ENCODE data around the gene OLFML2B.

OLFML2B gene

DNA sequence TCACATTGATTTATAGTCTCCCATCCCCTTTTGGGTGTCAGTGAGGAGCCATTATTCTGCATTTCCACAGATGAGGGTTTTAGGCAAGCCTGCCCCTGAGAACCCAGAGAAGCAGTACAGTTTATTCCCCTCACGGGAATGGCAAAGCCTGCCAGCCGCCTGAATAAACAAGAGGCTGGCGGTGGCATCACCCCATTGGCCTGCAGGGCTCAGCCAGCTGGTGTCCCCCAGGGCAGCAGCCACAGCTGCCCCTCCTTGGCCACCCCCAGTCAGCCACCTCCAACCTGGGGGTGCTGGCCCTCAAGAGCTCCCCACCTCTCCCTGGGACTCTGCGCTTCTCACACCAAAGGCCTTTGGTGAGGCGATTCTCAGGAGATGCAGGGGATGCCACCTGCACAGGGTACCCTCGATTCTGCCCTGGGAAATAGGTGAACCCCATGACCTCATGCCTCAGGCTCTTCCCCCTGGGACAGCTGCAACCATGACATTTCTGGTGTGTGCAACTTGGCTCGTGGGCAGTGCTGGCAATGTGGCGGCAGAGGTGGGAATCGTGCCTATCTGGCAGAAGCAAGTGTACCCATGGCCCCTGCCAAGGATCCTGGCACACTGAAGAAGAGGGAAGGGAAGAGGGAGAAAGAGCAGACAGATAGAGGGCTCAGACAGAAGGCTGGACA, 14.0 kb downstream of the OLFML2B start:
- no peaks in the 10 kb centered on the region for H3K27me3 ChIP-seq

DNA sequence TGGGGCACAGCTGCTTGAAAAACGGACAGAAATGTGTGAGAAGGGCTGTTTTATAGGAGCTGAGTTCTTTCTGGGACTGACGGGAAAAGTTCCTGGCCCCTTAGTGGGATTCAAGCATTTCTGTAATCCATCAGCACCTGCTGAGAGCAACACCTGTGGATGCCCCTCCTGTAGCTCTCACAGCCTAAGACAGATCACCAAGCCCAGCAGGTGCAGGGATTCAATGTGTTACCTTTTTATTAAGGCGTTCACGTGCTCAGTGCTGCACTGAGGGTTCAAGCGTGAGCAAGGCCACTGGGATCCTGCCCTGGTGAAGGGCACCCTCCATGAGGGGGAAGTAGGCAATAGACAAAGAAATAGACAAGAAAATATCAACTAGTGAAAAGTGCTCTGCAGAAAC, 14.9 kb downstream of the OLFML2B start:
- peak overlapping the region in 1 of 11 experiments; percentile 7; a peak in 2 of 22 replicates for H3K27ac ChIP-seq
- H3K27me3 ChIP-seq, result no peaks in the 10 kb centered on the region
- H3K9me3 ChIP-seq (replicated peaks in 1 of 11), result peaks cover 8 to 14% (median 11%) of the 10 kb centered on the region in 11 experiments; a peak in 21 of 22 replicates
- peaks cover 0 to 75% (median 0%) of the 10 kb centered on the region in 11 experiments; a peak in 4 of 22 replicates for H3K36me3 ChIP-seq
- TF ChIP-seq Cebpa-rat (IDR thresholded peaks at IDR 0.05), result no peak
- no peak overlapping the region; a peak in 1 of 22 replicates for H3K9ac ChIP-seq
- peak overlapping the region in 1 of 11 experiments; percentile 91; a peak in 2 of 22 replicates for H3K4me2 ChIP-seq
- no peak overlapping the region for H3K4me3 ChIP-seq
- H4K20me1 ChIP-seq, result no peaks in the 10 kb centered on the region
- H3K4me1 ChIP-seq, result peaks cover 10 to 57% (median 14%) of the 10 kb centered on the region in 10 experiments

More for the DNA sequence above, 14.0 kb downstream of the OLFML2B start:
- H3K36me3 ChIP-seq, result peaks cover 0 to 83% (median 0%) of the 10 kb centered on the region in 11 experiments; a peak in 4 of 22 replicates
- no peak overlapping the region for H3K4me3 ChIP-seq
- no peak overlapping the region for H3K9ac ChIP-seq
- TF ChIP-seq Cebpa-rat (IDR thresholded peaks at IDR 0.05), result no peak
- no peak overlapping the region for H3K4me2 ChIP-seq
- H3K9me3 ChIP-seq (replicated peaks in 1 of 11), result peaks cover 8 to 18% (median 12%) of the 10 kb centered on the region in 11 experiments; a peak in 21 of 22 replicates
- H3K27ac ChIP-seq, result no peak overlapping the region
- H4K20me1 ChIP-seq, result no peaks in the 10 kb centered on the region
- H3K4me1 ChIP-seq, result peaks cover 2 to 56% (median 6%) of the 10 kb centered on the region in 10 experiments; a peak in 18 of 20 replicates

DNA sequence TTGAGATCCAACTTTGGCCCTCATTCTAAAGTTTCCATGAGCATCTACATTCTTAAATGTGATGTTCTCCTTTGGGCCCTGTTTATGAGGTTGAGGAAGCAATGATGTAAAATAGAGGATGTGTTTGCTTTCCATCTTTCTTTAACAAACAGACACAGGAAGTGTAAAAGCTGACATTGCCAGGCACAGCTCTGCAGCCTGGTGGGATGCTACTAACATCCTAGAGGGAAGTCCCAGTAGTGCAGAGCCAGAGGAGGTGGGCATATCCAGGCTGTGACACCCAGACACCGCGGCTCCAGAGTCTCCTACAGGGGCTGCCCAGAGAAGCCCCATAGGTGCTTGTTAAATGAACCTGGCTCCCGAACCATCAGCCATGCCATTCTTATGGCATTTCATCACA, 16.2 kb downstream of the OLFML2B start:
- H3K4me3 ChIP-seq, result no peak overlapping the region
- H3K27ac ChIP-seq, result peak overlapping the region in 4 of 11 experiments; percentile 28 to 73 (median 62); a peak in 6 of 22 replicates
- TF ChIP-seq Cebpa-rat (IDR thresholded peaks at IDR 0.05), result no peak
- no peaks in the 10 kb centered on the region for H3K27me3 ChIP-seq
- H3K9ac ChIP-seq, result no peak overlapping the region
- peaks cover 21 to 69% (median 27%) of the 10 kb centered on the region in 10 experiments for H3K4me1 ChIP-seq
- H3K4me2 ChIP-seq, result peak overlapping the region in 4 of 11 experiments; percentile 22 to 92 (median 87); a peak in 6 of 22 replicates
- H4K20me1 ChIP-seq, result no peaks in the 10 kb centered on the region
- peaks cover 0 to 2% (median 0%) of the 10 kb centered on the region in 11 experiments; a peak in 1 of 22 replicates for H3K9me3 ChIP-seq (replicated peaks in 1 of 11)
- H3K36me3 ChIP-seq, result peaks cover 0 to 61% (median 0%) of the 10 kb centered on the region in 11 experiments; a peak in 4 of 22 replicates

DNA sequence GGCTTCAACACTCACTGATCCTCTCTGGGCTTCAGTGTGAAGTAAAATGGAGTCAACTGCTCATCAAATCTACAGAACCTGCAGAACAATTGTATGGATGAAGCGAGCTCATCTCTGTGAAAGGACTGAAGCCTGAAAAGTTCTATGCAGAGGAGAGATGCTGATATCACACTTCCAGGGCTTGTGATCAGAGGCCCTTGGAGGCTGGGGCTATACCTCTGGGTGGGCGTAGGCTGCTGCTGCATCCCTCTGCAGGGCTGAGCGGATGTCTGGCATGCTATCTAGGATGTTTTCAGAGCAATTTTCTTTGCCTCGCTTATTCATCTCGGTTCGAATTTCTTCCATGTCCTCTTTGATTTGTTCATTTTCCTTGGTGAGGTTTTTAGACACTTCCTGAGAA, 17.6 kb downstream of the OLFML2B start:
- Histone ChIP-seq H3K27me3 (no peaks in the 10 kb centered on the region), H3K27ac (peak overlapping the region in 3 of 11 experiments; percentile 60 to 97 (median 63); a peak in 3 of 22 replicates), H3K4me3 (no peak overlapping the region), H3K9me3 (replicated peaks in 1 of 11) (peaks cover 0 to 8% (median 0%) of the 10 kb centered on the region in 11 experiments; a peak in 5 of 22 replicates), H4K20me1 (no peaks in the 10 kb centered on the region), H3K9ac (no peak overlapping the region), H3K36me3 (peaks cover 0 to 61% (median 0%) of the 10 kb centered on the region in 11 experiments; a peak in 4 of 22 replicates), H3K4me1 (peaks cover 21 to 82% (median 29%) of the 10 kb centered on the region in 10 experiments), H3K4me2 (peak overlapping the region in 3 of 11 experiments; percentile 83 to 92 (median 91); a peak in 6 of 22 replicates)
- no peak for TF ChIP-seq Cebpa-rat (IDR thresholded peaks at IDR 0.05)

DNA sequence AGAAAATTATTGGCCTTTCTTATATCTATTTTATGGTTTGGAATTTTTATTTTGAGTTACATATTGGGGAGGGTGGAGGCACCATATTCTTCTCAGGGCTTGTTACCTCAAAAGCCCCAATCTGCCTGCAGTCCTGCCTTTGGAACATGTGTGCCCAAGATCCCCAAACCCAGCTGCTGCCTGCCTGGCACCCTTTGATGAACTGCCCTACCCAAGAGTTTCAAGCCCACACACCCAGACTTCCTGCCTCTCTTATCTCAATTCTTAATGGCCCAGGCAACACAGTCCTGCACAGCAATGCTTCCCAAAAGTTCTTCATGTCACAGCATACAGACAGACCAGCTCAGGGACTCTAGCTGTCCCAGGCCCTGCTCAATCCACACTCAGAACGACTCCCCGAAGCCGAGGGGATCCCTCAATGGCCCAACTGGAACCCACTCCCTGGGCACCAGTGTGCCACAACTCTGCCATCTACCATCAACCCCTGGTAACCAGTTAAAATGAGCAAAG, 19.2 kb downstream of the OLFML2B start:
- peaks cover 0 to 57% (median 0%) of the 10 kb centered on the region in 11 experiments; a peak in 3 of 22 replicates for H3K36me3 ChIP-seq
- H3K9me3 ChIP-seq (replicated peaks in 1 of 11), result peaks cover 0 to 8% (median 0%) of the 10 kb centered on the region in 11 experiments; a peak in 5 of 22 replicates
- H3K27ac ChIP-seq, result peak overlapping the region in 8 of 11 experiments; percentile 12 to 97 (median 84); a peak in 13 of 22 replicates
- no peaks in the 10 kb centered on the region for H3K27me3 ChIP-seq
- no peaks in the 10 kb centered on the region for H4K20me1 ChIP-seq
- H3K4me2 ChIP-seq, result peak overlapping the region; percentile 46 to 92 (median 65); a peak in 20 of 22 replicates
- H3K9ac ChIP-seq, result peak overlapping the region in 4 of 11 experiments; percentile 79 to 85 (median 84); a peak in 9 of 22 replicates
- TF ChIP-seq Cebpa-rat (IDR thresholded peaks at IDR 0.05), result no peak
- peak overlapping the region in 1 of 10 experiments; percentile 6; a peak in 2 of 20 replicates for H3K4me3 ChIP-seq
- H3K4me1 ChIP-seq, result peaks cover 21 to 98% (median 29%) of the 10 kb centered on the region in 10 experiments

DNA sequence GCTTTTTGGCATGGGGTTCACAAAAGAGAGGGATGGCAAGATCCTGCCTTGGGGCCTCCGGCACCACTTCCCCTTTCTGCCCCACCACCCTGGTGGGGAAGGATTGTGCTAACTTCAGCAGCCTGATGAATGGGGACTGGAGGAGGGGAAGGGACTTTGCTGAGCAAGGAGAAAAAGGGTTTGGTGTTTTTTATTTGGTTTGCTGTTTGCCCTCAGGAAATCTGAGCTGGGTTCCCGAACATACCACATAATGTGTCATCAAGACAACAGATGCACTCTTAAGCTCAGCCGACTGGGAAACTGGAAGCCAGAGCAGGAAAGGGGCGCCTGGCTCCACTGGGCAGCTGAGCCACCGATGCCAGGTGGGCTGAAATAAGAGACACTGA, 19.8 kb downstream of the OLFML2B start:
- Histone ChIP-seq H3K4me2 (peak overlapping the region; percentile 46 to 92 (median 65)), H3K9ac (peak overlapping the region in 6 of 11 experiments; percentile 29 to 85 (median 80); a peak in 10 of 22 replicates), H3K4me1 (peaks cover 21 to 98% (median 31%) of the 10 kb centered on the region in 10 experiments), H4K20me1 (no peaks in the 10 kb centered on the region), H3K9me3 (replicated peaks in 1 of 11) (peaks cover 0 to 8% (median 0%) of the 10 kb centered on the region in 11 experiments; a peak in 5 of 22 replicates), H3K27ac (peak overlapping the region in 10 of 11 experiments; percentile 12 to 97 (median 66); a peak in 17 of 22 replicates), H3K27me3 (no peaks in the 10 kb centered on the region), H3K36me3 (peaks cover 0 to 62% (median 0%) of the 10 kb centered on the region in 11 experiments; a peak in 4 of 22 replicates), H3K4me3 (peak overlapping the region in 4 of 10 experiments; percentile 4 to 39 (median 36); a peak in 4 of 20 replicates)
- TF ChIP-seq Cebpa-rat (IDR thresholded peaks at IDR 0.05), result no peak

DNA sequence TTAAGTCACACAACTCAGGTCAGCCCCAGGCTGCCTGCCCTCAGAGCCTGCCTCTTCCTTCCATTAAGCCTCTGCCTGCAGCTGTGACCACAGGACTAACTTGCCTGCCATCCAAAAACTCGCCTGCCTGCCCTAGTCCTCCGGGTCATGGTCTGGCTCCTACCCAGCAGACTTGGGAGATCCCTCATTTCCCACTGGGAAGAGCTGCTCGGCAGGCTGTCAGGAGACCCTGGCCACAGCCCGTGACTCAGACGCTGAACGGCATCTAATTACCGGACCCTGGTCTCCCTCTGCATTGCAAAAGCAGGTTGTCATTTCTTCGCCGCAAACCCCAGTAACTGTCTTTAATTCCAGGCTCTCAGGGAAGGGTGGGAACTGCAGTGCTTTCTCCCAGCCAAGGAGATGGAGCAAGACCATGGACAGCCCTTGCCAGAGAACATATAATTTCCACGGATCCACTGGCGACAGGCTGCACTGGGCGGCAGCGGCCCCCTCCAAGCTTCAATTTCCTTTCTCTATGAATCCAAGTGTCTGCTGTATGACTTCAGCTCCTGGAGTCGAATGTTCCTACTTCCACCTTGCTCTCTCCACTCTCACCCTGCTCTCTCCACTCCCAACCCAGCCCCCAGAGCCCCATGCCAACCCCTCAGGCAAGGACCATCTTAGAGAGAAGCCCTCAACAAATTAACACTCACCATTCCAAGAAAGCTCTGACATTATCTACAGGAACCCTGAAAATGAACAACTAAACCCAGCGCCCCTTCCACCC, 20.4 kb downstream of the OLFML2B start:
- H4K20me1 ChIP-seq, result no peaks in the 10 kb centered on the region
- H3K27me3 ChIP-seq, result no peaks in the 10 kb centered on the region
- peak overlapping the region in 10 of 11 experiments; percentile 15 to 97 (median 66); a peak in 18 of 22 replicates for H3K27ac ChIP-seq
- H3K4me2 ChIP-seq, result peak overlapping the region; percentile 46 to 92 (median 65)
- H3K4me3 ChIP-seq, result peak overlapping the region in 4 of 10 experiments; percentile 4 to 39 (median 36); a peak in 6 of 20 replicates
- peak overlapping the region in 6 of 11 experiments; percentile 29 to 85 (median 80); a peak in 11 of 22 replicates for H3K9ac ChIP-seq
- H3K9me3 ChIP-seq (replicated peaks in 1 of 11), result peaks cover 0 to 8% (median 0%) of the 10 kb centered on the region in 11 experiments; a peak in 5 of 22 replicates
- peaks cover 21 to 98% (median 35%) of the 10 kb centered on the region in 10 experiments for H3K4me1 ChIP-seq
- peaks cover 0 to 62% (median 0%) of the 10 kb centered on the region in 11 experiments; a peak in 4 of 22 replicates for H3K36me3 ChIP-seq
- no peak for TF ChIP-seq Cebpa-rat (IDR thresholded peaks at IDR 0.05)

DNA sequence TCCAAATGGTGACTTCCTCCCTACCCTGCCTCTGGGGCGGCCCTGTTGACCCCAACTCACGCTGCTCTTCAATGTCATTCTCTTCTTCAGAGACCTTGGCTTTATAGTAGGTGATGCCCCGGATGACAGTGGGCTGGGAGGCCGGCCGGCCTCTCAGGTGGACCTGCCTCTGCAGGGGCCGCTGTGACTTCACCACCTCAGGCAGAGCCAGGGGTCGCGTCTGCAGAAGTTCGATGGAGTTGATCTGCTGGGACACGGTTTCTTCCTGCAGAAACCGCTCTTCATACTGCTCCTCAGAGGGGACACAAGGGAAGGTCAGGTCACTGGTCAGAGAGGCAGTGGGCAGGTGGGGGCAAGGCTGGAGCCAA, 23.6 kb downstream of the OLFML2B start:
- H3K4me1 ChIP-seq, result peaks cover 21 to 71% (median 32%) of the 10 kb centered on the region in 10 experiments
- H3K27ac ChIP-seq, result peak overlapping the region in 2 of 11 experiments; percentile 34 to 55; a peak in 4 of 22 replicates
- H4K20me1 ChIP-seq, result no peaks in the 10 kb centered on the region
- H3K27me3 ChIP-seq, result no peaks in the 10 kb centered on the region
- H3K4me2 ChIP-seq, result peak overlapping the region in 4 of 11 experiments; percentile 48 to 92 (median 56); a peak in 7 of 22 replicates
- no peak overlapping the region for H3K9ac ChIP-seq
- TF ChIP-seq Cebpa-rat (IDR thresholded peaks at IDR 0.05), result no peak
- H3K9me3 ChIP-seq (replicated peaks in 1 of 11), result peaks cover 0 to 11% (median 0%) of the 10 kb centered on the region in 11 experiments; a peak in 5 of 22 replicates
- peaks cover 0 to 75% (median 0%) of the 10 kb centered on the region in 11 experiments; a peak in 6 of 22 replicates for H3K36me3 ChIP-seq
- H3K4me3 ChIP-seq, result no peak overlapping the region
